ENCODE measurements around the gene KLHL18. TPM values are rescaled to one million over a fixed set of nuclear protein-coding genes. Genes with fewer than 3 reads are reported as not detected.

The KLHL18 gene
- total and polyA plus RNA-seq, 4 donors, result 3.5 to 12.6 (median 10.3) TPM

DNA sequence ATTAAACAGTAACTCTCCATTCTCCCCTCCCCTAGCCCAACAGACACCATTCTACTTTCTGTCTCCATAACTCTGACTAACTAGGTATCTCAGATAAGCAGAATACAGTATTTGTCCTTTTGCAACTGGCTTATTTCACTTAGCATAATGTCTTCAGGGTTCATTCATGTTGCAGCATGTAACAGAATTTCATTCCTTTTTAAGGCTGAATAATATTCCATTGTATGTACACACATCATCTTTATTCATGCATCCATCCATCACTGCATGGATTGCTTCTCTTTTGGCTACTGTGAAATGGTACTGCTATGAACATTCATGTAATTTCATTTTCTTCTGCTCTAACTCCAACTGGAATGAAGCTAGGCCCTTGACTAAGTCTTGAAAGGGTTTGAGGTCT, 96.1 kb downstream of the KLHL18 start:
- peak overlapping the region; percentile 95 to 97 for H3K27ac ChIP-seq (ENCODE audit: low read depth in 1 of 2, low read length in 2 of 2)
- H3K4me1 ChIP-seq (ENCODE audit: control insufficient read depth in 4 of 4, insufficient read depth in 4 of 4, low read length in 3 of 4), result peaks cover 8 to 25% (median 16%) of the 10 kb centered on the region in 4 donors
- H3K9me3 ChIP-seq (ENCODE audit: control insufficient read depth in 4 of 4, low read length in 3 of 4), result no peaks in the 10 kb centered on the region
- no peaks in the 10 kb centered on the region for H3K36me3 ChIP-seq (ENCODE audit: control insufficient read depth in 4 of 4, insufficient read depth in 3 of 4, low read depth in 1 of 4, low read length in 3 of 4)
- no peak for DNase-seq (ENCODE audit: low spot score)
- no peaks in the 10 kb centered on the region for H3K27me3 ChIP-seq (ENCODE audit: control insufficient read depth in 4 of 4, insufficient read depth in 4 of 4, low read length in 3 of 4)
- peak overlapping the region in 2 of 3 donors; percentile 66 to 98 for H3K4me3 ChIP-seq (ENCODE audit: low read depth in 1 of 3, low read length in 3 of 3)
- TF ChIP-seq TAF1 (conservative IDR thresholded peaks at IDR 0.05), result no peak
- no peak for TF ChIP-seq FOXA2 (IDR thresholded peaks at IDR 0.05)
- no peak for TF ChIP-seq GABPA (IDR thresholded peaks at IDR 0.05 in 1 of 2, conservative IDR thresholded peaks at IDR 0.05 in 1 of 2)
- no peak for TF ChIP-seq YY1 (IDR thresholded peaks at IDR 0.05)
- TF ChIP-seq NR2F2 (IDR thresholded peaks at IDR 0.05), result no peak
- TF ChIP-seq SP1 (IDR thresholded peaks at IDR 0.05), result no peak
- no peak for TF ChIP-seq JUND (IDR thresholded peaks at IDR 0.05)
- no peak overlapping the region for H3K9ac ChIP-seq (ENCODE audit: low read depth in 1 of 2, low read length in 2 of 2)

DNA sequence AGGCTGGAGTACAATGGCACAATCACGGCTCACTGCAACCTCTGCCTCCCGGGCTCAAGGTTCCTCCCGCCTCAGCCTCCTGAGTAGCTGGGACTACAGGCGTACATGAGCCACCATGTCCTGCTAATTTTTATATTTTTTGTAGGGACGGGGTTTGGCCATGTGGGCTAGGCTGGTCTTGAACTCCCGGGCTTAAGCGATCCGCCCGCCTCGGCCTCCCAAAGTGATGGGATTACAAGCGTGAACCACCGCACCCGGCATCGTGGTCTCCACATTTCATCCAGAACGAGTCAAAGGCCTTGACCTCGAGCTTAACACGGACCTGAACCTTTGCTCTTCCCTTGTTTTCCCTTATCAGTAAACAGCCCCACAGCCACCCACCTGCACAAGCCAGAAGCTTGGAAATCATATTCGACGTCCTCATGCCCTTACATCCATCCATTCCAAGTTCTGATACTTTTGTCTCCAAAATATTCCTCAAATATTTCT, 96.7 kb downstream of the KLHL18 start:
- peak overlapping the region; percentile 95 to 97 for H3K27ac ChIP-seq (ENCODE audit: low read depth in 1 of 2, low read length in 2 of 2)
- WGBS, result 42% methylated on average over 19 of the region's 19 CpGs
- H3K9ac ChIP-seq (ENCODE audit: low read depth in 1 of 2, low read length in 2 of 2), result peak overlapping the region in 1 of 2 donors; percentile 96
- H3K36me3 ChIP-seq (ENCODE audit: control insufficient read depth in 4 of 4, insufficient read depth in 3 of 4, low read depth in 1 of 4, low read length in 3 of 4), result no peaks in the 10 kb centered on the region
- H3K4me3 ChIP-seq (ENCODE audit: low read depth in 1 of 3, low read length in 3 of 3), result peak overlapping the region in 2 of 3 donors; percentile 66 to 98
- TF ChIP-seq, protein P1, sequence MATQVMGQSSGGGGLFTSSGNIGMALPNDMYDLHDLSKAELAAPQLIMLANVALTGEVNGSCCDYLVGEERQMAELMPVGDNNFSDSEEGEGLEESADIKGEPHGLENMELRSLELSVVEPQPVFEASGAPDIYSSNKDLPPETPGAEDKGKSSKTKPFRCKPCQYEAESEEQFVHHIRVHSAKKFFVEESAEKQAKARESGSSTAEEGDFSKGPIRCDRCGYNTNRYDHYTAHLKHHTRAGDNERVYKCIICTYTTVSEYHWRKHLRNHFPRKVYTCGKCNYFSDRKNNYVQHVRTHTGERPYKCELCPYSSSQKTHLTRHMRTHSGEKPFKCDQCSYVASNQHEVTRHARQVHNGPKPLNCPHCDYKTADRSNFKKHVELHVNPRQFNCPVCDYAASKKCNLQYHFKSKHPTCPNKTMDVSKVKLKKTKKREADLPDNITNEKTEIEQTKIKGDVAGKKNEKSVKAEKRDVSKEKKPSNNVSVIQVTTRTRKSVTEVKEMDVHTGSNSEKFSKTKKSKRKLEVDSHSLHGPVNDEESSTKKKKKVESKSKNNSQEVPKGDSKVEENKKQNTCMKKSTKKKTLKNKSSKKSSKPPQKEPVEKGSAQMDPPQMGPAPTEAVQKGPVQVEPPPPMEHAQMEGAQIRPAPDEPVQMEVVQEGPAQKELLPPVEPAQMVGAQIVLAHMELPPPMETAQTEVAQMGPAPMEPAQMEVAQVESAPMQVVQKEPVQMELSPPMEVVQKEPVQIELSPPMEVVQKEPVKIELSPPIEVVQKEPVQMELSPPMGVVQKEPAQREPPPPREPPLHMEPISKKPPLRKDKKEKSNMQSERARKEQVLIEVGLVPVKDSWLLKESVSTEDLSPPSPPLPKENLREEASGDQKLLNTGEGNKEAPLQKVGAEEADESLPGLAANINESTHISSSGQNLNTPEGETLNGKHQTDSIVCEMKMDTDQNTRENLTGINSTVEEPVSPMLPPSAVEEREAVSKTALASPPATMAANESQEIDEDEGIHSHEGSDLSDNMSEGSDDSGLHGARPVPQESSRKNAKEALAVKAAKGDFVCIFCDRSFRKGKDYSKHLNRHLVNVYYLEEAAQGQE (IDR thresholded peaks at IDR 0.05), result peak; percentile 47
- TF ChIP-seq TAF1 (conservative IDR thresholded peaks at IDR 0.05) (no peak), NR2F2 (IDR thresholded peaks at IDR 0.05) (peak; percentile 51), GABPA (IDR thresholded peaks at IDR 0.05 in 1 of 2, conservative IDR thresholded peaks at IDR 0.05 in 1 of 2) (peak in 1 of 2 donors; percentile 50), EGR1 (IDR thresholded peaks at IDR 0.05; ENCODE audit: low read depth in 2 of 2) (no peak), MAX (IDR thresholded peaks at IDR 0.05) (peak; percentile 93), FOXA1 (IDR thresholded peaks at IDR 0.05) (no peak), FOXA2 (IDR thresholded peaks at IDR 0.05) (peak; percentile 57), HNF4A (conservative IDR thresholded peaks at IDR 0.05) (peak; percentile 78 to 88), SP1 (IDR thresholded peaks at IDR 0.05) (peak; percentile 52), RXRA (IDR thresholded peaks at IDR 0.05) (peak; percentile 65 to 85), HNF4G (IDR thresholded peaks at IDR 0.05) (peak; percentile 36)
- TF ChIP-seq, protein P2, sequence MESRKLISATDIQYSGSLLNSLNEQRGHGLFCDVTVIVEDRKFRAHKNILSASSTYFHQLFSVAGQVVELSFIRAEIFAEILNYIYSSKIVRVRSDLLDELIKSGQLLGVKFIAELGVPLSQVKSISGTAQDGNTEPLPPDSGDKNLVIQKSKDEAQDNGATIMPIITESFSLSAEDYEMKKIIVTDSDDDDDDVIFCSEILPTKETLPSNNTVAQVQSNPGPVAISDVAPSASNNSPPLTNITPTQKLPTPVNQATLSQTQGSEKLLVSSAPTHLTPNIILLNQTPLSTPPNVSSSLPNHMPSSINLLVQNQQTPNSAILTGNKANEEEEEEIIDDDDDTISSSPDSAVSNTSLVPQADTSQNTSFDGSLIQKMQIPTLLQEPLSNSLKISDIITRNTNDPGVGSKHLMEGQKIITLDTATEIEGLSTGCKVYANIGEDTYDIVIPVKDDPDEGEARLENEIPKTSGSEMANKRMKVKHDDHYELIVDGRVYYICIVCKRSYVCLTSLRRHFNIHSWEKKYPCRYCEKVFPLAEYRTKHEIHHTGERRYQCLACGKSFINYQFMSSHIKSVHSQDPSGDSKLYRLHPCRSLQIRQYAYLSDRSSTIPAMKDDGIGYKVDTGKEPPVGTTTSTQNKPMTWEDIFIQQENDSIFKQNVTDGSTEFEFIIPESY (IDR thresholded peaks at IDR 0.05), result peak; percentile 12
- no peak for DNase-seq (ENCODE audit: low spot score)
- H3K27me3 ChIP-seq (ENCODE audit: control insufficient read depth in 4 of 4, insufficient read depth in 4 of 4, low read length in 3 of 4), result no peaks in the 10 kb centered on the region
- no peaks in the 10 kb centered on the region for H3K9me3 ChIP-seq (ENCODE audit: control insufficient read depth in 4 of 4, low read length in 3 of 4)
- H3K4me1 ChIP-seq (ENCODE audit: control insufficient read depth in 4 of 4, insufficient read depth in 4 of 4, low read length in 3 of 4), result peaks cover 8 to 25% (median 16%) of the 10 kb centered on the region in 4 donors

Data from liver (tissue), 9 donors.